DMS 273 (cell line): Measurements from ENCODE around the gene DISP2.

ENCODE experiments used
- DNase-seq: peaks from one replicate; lab custom pipeline; 2025; ENCODE audit not compliant: unreplicated experiment; lab: John Stamatoyannopoulos, UW

Gene DISP2

DNA sequence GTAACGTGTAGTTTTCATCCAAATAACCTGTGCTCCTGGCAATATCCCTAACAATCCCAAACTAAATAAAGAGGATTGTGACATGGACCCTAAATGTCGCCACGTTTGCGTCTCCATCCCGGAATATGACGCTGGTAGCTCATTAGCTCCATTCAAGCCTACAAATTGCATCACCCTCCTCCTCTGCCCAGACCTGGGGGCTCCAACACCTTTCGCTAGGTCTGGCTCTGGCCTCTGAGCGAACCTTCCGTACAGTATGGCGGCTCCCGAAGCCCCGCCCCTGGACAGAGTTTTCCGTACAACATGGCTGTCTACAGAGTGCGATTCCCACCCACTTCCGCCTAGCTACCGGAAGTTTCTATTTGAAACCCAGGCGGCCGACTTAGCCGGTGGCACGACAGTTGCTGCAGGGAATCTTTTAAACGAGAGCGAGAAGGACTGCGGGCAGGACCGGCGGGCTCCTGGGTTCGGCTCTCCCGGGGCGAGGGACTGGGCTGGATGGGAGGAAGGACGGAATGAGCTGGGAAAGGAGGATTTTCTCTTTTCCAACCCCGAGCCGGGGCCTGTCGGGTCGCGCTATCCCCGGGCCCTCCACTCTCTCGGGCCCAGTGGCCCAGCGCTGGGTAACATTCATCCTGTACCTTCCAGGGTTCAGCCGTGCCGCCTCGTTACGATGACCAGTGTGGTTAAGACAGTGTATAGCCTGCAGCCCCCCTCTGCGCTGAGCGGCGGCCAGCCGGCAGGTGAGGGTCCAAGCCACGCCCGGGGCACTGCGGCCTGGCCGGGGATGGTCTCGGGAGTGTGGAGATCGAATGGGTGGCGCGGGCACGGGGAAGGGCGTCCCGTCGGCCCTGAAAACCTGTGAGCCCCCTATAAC, 24.8 kb downstream of the DISP2 start, which contains the start of gene KNSTRN:
TSS of gene KNSTRN (plus strand) at position 142 of the 877 bp plus-strand sequence. CDS start at position 257, 115 bp downstream.
- DNase-seq, result peak; percentile 96

GRCh38 chr15:40386480-40386879, 28.5 kb downstream of the DISP2 start:
- DNase-seq, result no peak

GRCh38 chr15:40388941-40389823, 31.2 kb downstream of the DISP2 start:
- no peak for DNase-seq

DNA sequence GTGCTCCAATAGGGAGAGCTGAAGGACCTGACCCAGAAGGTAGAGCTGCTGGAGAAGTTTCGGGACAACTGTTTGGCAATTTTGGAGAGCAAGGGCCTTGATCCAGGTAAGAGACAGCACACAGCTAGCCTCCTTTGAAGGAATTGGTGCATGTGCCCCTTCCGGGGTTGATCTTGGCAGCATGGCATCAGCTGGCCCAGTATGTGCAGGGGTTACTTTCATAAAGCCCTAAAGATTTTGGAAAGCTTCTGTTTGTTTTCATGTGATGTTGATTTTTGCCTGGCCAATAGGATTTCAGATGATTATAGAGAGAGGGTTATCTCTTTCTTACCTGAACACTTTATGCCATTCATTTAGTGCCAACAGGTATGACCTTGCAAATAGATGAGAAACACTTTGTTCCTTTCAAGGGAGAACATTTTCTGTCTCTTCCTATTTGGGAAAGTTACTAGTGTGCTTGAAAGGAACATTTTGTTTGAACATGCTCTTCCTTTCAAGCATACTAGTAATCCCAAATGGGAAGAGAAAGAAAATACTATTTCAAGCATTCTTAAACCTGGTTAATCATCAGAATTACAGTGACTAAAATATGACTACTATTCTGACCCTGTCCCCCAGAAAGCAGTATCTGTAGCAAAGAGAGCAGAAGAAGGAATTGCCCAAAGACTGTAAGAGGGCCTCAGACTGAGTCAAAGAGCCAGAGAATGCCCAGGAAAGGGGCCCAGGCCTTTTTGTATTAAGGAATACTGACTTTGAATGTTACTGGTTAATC, 32.0 kb downstream of the DISP2 start:
- DNase-seq, result no peak

DNA sequence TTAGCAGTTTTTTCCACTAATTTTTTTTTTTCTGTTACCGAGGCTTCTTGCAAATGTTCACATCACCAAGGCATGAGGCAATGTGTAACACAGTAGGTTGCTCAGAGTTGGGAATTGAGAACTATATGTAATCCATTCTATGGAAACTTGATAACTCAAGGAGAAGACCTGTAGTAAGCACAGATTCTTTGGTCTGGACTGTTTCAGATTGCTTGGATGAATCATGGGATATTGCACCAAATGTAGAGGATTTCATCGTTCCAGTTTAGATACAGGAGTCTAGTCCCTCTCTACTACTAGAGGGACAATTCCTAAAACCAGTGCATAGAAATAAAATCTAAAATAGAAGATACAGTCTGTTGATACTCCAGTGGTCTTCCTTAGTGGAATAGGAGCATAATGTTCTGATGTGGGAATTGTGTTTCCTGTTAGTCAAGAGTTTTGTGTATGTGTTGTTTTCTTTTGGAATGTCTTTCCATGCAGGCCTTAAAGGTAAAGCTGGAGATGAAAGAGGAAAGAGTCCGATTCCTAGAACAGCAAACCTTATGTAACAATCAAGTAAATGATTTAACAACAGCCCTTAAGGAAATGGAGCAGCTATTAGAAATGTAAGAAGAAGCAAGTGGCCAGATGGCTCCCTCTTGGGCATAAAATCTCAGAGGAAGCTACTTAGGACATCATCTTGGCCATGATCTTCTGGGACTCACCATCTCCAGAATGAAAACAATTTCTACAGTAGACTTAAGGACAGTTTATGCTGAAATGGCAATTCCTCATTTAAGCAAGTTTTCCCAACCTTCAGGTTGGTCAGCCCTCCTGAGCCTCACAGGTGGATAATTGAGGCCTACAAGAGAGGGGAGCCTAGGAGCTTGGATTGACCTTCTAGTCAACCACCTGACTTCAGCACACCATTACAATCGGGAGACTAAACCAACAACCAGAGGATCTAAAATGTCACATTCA, 35.2 kb downstream of the DISP2 start:
- no peak for DNase-seq

DNA sequence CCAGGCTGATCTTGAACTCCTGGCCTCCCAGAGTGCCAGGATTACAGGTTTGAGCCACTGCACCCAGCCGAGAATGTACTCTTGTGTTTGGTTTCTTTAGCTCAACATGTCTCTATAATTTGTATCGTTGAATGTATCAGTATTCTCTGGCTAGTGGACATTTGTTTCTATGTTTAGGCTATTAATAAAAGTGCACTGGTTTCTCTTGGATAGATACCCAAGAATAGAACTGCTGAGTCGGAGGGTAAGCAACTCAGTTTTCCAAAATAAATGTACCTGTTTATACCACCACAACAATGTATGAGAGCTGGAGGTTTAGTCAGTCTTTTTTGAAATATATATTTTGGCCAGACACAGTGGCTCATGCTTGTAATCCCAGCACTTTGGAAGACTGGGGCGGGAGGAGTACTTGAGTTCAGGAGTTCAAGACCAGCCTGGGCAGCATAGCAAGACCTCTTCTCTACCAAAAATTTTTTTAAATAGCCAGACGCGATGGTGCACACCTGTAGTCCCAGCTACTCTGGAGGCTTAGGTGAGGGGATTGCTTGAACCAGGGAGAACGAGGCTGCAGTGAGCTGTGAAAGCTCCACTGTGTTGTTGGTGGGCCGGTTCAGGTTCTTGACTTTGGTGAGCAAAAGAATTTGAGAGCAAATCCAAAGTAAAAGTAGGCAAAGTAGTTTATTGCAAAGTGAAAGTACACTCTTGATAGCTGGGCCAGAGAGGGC, 39.8 kb downstream of the DISP2 start:
- DNase-seq, result no peak

DNA sequence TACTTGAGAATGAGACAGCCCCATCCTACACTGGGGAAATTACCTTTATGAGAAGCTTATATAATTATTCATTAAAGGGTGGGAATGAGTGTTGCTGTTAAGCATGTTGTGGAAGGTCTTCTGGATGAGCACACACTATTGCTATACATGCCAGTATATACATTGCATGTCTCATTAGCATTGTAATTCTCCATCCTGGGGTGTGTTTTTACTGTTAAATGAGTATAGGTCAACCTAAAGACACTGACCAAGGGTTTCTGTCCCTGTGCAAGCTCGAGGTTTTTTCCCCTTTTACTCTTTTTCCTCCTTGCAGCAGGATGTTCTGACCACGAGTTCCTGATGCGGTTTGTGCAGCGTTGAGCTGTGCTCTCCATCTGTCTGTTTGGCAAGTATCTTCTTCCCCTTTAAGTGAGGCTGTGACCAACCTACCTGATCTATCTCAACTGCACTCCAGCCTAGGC, 40.4 kb downstream of the DISP2 start:
- DNase-seq, result peak; percentile 36

DNA sequence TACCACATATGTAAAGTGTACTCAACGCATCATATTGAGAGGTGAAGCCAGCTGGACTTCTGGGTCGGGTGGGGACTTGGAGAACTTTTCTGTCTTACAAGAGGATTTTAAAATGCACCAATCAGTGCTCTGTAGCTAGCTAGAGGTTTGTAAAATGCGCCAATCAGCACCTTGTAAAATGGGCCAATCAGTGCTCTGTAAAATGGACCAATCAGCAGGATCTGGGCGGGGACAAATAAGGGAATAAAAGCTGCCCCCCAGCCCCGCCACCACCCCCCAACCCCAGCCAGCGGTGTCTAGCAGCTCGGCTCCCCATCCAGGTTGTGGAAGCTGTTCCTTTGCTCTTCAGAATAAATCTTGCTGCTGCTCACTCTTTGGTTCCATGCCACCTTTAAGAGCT, 41.4 kb downstream of the DISP2 start:
- DNase-seq, result no peak

DNA sequence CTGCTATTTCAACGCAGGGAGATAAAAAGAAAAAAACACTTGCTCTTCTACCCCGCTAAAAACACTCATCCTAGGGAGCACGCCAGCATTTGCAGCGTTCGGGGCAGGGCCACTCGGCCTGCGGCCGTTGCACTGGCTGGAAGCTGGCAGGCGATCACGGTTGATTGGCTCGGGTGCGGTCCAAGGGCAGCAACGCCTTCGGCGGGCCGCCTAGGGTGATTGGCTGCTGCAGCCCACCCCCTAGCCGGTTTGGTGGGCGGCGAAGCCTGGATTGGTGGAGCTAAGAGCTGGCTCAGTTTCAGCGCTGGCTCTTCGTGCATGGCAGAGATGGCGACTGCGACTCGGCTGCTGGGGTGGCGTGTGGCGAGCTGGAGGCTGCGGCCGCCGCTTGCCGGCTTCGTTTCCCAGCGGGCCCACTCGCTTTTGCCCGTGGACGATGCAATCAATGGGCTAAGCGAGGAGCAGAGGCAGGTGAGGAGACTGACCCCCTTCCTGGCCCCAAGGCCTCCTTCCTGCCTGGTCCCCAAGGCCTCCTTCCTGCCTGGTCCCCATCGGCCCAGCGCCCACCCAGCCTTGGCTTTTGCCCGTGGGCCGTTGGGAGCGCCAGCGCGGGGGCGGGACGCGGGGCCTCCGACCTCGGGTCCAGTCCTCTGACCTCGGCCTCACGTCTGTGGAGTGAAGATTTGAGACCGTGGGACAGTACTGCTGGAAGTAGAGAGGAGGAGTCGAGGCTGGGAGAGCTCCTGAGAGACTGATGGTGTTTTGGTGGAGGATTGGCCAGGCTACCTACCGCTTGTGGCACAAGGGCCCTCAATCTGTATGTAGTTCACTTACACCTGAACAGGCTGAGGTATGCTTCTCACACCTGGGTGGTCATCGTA, 47.7 kb downstream of the DISP2 start, which contains the start of gene IVD:
TSS of gene IVD (plus strand) at position 295 of the 881 bp plus-strand sequence. CDS start at position 328, 33 bp downstream.
- peak; percentile 97 for DNase-seq

GRCh38 chr15:40407330-40407990, 49.4 kb downstream of the DISP2 start:
- DNase-seq, result no peak

- DNase-seq, result no peak
Observed at GRCh38 chr15:40409366-40409765, 51.3 kb downstream of the DISP2 start.

GRCh38 chr15:40410476-40410875, 52.5 kb downstream of the DISP2 start:
- no peak for DNase-seq

DNA sequence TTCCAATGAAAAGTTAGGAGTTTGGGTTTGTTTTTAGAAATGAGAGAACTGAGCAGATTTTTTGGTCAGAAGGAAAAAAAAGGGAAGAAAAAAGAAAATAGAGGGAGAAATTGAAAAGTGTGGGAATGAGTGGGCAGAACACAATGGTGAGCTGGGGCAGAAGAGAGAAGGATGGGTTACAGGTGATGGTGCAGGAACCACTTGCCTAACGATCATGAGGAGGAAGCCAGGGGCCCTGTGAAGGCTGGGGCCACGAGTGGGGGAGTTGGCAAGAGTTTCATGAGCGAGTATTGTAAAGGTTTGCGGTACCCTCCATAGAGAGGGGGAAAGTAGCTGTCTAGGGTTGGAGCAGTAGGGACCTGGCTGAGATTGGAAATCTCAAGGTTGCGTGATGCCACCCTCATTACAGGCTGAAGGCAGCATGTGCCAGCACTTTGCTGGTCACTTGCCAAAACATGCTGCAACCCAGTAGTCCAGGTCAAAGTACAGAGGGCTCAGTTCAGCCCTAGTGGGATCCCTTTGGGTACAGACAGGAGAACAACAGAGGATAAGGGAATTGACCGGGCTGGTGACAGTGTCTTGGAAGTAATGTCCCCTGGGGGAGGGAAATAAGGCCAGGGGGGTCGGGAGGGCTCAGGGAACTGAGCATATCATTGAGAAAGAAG, 54.2 kb downstream of the DISP2 start:
- DNase-seq, result no peak

DNA sequence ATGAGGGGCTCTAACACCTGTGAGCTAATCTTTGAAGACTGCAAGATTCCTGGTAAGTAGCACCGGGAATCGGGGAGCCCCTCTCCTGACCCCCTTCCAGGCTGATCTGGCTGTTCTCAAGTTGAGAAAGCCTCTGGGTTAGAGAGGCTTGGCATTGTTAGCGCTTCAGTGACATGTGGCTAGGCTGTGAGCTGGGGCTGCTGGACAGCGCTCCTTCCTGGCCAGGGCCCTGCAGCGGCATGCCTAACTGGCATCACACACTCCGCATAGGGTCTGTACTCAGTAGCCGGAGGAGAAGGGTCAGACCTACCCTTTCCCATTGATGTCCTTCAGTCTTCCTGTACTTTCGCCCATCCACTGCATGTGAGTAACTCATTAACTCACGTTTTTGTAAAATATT, 55.0 kb downstream of the DISP2 start:
- DNase-seq, result no peak

DNA sequence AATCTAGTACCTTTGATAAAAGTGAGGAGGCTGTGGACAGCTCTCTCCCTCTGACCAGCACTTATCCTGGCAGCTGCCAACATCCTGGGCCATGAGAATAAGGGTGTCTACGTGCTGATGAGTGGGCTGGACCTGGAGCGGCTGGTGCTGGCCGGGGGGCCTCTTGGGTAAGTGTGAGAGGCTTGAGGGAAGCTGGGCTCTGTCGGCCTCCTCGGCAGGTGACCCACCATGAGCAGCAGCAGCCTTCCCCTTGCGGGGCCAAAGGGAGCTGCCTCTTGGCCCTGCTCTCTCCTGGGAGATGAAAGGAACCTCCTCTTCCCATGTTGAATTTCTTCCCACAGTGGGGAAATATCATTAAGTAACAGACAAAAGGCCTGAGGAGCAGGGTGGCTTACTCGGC, 56.8 kb downstream of the DISP2 start:
- DNase-seq, result no peak

DNA sequence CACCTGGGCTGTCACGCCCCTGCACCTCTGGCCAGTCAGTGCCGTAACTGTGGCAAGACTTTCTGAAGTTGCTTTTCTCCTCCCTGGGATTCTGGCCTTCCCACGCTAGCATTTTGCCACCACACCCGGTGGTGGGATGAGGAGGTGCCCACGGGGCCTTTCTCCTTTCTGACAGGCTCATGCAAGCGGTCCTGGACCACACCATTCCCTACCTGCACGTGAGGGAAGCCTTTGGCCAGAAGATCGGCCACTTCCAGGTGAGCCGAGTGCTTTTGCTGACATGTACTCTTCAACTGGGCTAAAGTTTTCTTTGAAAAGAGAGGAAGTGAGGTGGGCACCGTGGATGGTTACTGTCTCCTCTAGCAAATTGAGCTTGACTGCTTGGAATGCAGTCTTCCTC, 57.2 kb downstream of the DISP2 start:
- DNase-seq, result no peak

DNA sequence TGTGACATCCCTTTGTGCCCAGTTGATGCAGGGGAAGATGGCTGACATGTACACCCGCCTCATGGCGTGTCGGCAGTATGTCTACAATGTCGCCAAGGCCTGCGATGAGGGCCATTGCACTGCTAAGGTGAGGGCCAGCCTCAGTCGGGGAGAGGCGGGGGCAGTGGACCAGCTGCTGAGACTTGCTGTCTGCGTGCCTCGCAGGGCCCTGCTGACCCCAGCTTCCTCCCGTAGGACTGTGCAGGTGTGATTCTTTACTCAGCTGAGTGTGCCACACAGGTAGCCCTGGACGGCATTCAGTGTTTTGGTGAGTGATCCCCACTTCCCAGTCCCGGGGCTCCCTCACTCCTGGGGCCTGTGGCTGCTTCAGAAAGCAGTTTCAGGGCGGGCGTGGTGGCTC, 58.0 kb downstream of the DISP2 start:
- DNase-seq, result no peak
